Mesenteric fat pad (tissue), 1 donor: ENCODE results near the gene SFTPA1. TPM values are rescaled to one million over a fixed set of nuclear protein-coding genes. Genes with fewer than 3 reads are reported as not detected.
A peak's percentile ranks its signal among the peaks of the same experiment; 100 is the strongest.
"Not testable (repeated sequence)": the region's sequence is repeated elsewhere in the genome, so short reads cannot be mapped to it uniquely, and the experiment has no call there.

Experiments used
- DNase-seq: peaks from one replicate; pipeline ENCODE4 v3.0.0-alpha.2; 2020; ENCODE audit warnings: low spot score
- total RNA-seq: library from RNA; stranded (reverse); fragmentation: NEBNext Ultra II Directional; extraction: Animal tissue kit (Norgen Biotek cat#: 25700); gene quantifications from one replicate; pipeline ENCODE4 v1.2.1, GENCODE V29; 2021
- donor health status: DM: yes; HTN: yes; CAD: no.

The SFTPA1 gene
- total RNA-seq, 1 donor from 2014 or later, result not detected

DNA sequence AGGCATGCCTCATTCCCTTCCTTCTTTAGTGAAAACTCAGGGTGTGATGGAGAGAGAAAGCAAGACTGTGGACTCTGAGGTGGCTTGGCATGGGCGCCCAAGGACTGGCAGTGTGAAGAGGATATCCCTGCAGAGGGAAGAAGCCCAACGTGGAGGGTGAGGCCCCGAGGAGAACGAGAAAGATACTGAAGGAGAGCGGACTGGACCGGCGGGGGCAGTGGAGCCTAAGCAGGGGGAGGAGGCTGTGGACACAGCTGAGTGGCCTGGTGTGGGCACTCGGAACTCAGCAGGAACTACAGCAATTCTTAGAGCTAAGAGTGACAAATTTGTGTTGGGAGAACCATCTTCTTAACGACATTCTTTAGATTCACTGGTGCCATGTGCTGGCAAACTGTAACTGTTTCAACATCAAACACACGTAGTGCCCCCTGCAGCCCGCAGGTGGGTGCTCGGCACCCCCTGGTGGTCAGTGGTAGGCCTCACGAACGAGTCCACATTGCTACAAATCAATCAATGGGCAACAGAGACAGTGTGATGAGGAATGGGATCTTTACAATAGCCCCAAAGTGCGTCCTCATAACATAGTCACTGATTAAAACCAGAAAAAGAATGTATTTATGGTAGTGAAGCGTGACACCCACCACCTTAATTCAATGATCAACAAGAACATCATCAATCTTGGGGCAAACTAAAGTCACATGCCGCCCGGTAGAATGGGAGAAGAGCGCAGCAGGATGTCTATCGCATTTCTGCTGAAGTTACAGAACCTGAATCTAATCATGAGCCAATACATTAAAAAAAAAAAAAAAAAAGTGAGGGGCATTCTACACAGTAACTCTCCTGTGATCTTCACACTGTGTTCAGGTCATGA lies 2.0 kb upstream of the SFTPA1 start:
- peak; percentile 45 for DNase-seq

DNA sequence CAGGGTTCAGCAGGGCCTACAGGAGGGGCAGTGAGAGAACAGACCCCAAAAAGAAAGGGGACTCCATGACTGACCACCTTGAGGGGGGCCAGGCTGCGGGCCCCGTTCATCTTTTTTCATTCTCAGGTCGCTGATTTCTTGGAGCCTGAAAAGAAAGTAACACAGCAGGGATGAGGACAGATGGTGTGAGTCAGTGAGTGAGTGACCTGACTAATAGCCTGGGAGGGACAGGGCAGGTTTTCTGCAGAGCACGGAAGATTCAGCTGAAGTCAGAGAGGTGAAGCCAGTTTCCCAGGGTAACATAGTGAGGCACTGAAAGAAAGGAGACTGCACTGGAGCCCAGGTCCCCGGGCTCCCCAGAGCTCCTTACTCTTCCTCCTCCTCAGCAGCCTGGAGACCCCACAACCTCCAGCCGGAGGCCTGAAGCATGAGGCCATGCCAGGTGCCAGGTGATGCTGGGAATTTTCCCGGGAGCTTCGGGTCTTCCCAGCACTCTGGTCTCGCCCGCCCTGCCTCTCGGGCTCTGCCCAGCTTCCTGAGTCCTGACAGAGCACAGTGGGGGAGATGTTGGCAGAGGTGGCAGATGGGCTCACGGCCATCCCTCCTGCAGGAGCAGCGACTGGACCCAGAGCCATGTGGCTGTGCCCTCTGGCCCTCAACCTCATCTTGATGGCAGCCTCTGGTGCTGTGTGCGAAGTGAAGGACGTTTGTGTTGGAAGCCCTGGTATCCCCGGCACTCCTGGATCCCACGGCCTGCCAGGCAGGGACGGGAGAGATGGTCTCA lies 646 bp downstream of the SFTPA1 start:
- DNase-seq, result peak; percentile 67

DNA sequence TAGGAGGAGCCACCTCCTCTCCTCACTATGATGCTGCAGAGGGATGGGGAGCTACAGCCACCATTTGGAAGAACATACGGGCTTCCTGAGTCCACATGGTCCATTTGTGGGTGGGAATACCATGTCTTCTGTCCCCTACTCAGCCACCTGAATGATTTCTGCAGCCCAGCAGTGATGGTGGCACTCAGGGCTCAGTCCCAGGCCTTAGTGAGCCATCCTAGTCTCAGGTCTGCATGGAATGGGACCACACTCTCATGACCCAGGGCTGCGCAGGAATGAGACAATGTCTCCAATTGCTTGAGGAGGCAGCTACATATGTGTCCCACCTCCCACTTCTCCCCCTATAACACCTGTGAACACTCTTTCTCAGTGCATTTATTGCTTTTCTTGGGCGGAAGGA lies 4.8 kb downstream of the SFTPA1 start:
- no peak for DNase-seq

DNA sequence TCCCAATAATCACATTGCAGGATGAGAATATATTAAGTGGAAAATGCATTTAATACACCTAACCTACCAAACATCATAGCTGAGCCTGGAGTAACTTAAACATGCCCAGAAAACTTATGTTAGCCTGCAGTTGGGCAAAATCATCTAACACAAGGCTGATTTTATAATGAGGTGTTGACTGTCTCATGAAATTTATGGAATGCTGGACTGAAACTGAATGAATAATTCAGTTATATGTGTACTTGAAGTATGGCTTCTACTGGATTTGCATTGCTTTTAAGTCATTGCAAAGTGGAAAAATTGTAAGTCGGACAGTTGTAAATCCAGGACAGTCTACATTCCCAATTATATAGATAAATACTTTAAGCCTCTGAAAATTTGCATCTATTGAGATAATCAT lies 5.4 kb downstream of the SFTPA1 start:
- no peak for DNase-seq

DNA sequence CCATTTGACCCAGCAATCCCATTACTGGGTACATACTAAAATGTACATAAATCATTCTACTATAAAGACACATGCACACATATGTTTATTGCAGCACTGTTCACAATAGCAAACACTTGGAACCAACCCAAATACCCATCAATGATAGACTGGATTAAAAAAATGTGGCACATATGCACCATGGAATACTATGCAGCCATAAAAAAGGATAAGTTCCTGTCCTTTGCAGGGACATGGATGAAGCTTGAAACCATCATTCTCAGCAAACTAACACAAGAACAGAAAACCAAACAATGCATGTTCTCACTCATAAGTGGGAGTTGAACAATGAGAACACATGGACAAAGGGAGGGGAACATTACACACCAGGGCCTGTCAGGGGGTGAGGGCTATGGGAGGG lies 12.9 kb downstream of the SFTPA1 start:
- DNase-seq, result not testable (repeated sequence)

DNA sequence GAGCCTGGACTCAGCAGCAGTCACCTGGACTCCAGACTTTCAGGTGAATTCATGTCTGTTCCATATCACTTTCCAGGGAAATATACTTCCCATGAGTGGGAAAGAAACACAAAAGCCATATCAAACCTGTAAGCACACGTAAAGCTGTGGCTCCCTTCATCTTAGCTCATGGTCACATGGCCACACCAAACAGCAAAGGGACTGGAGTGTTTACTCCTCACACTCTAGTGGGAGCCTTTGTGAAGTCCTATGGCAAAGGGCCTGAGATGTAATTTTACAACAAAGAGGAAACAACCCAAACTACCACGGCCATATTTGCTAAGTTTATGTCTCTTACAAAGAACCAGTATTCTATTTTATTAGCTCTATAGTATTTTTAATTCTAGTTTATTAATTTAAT lies 16.3 kb downstream of the SFTPA1 start:
- no peak for DNase-seq

DNA sequence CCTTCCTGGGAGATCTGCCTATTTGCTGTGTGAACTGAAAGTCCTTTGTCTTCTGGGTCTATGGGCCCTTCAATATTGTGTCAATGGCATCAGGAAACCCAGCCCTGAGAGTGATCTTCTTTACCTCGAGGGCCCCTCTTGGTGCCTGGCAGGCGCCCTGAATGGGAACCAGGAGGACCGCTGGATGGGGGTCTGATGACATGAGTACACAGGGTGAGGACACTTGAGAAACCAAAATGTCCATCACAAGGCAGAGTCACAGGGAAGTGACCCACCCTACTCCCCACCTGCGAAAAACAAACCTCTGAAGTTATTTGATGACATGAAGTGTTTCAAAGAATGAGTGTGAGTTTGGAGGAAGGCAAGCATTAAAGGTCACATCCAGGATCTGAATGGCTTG lies 17.3 kb downstream of the SFTPA1 start:
- DNase-seq, result no peak

DNA sequence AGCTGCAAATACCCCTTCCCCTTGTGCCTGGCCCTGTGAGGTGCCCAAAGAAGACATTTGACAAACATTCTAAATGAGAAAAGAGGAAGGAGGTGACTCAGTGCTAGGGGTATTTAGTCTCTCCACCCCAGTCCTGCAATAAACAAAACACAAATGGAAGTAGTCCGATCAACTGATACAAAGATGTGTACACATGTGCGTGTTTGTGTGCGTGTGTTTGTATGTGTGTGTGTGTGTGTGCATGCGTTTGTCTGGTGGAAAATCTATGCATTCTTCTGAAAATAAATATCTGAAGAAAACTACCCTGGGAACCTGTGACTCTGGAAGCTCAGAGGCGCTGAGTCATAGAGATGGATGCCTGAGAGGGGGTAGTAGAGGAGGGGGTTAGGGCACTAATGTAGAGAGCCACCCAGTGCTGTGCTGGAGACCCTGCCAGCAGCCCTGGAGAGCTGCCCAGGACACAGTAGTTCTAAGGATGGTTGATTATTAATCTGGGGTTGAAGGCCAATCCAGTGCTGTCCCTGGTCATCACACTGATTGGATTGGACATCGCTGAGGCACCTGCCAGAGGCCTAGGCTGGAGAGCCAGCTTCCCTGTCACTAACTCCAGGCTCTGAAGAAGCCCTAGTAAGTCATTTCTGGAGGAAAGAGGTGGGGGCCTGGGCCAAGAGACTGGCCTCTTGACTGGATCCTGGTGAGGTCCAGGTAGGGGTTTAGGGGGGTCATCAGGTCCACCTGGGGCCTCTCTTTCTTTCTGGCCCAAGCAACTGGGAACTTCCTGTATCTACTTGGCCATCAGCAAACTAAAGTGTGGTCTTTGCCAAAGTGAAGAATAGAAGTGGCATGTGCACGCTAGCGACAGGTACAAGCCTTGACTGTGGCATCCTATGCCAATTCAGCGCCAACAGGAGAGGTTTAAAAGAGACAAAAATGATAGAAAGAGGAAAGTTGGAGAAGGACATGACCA lies 18.5 kb downstream of the SFTPA1 start:
- DNase-seq, result no peak

DNA sequence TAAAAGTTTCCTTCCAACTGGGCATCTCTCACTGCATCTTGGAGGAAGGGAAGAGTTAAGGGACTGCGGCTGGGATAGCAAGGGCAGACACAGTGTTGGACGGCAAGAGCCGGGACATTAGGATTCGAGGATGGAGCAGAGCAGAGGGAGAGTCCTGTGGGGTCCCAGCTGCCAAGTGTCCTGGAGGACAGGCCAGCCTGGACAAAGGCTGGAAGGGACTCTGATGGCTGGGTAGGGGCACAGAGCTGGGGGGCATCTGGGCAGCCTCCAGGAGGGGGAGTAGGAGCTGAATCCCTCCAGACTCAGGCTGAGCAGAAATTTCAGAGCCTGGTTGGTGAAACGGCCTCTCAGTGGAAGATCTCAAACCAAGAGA lies 19.2 kb downstream of the SFTPA1 start:
- DNase-seq, result no peak

DNA sequence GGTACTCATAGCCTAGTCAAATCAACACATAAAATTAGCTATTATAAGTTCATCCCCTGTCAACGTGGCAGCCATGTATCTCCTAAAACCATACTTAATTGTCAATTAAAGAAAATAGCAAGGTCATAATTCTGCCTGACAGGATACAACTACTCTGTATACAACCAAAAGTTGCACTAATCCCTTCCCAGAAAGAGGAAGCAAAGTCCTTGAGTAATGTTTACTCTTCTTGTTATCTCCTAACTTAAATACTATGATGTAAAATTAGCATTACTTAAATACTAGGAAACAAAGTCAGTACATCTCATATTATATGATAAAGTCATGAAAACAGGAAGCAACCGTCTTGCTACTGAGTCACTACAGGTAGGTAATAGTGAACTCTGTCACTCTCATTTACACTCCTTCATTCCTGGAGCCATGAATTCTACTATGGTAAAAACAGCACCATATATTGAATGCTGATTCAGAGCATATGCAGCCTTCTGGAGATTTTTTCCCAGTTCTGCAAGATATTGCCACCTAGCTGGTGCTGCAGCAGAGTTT lies 26.0 kb downstream of the SFTPA1 start:
- not testable (repeated sequence) for DNase-seq

DNA sequence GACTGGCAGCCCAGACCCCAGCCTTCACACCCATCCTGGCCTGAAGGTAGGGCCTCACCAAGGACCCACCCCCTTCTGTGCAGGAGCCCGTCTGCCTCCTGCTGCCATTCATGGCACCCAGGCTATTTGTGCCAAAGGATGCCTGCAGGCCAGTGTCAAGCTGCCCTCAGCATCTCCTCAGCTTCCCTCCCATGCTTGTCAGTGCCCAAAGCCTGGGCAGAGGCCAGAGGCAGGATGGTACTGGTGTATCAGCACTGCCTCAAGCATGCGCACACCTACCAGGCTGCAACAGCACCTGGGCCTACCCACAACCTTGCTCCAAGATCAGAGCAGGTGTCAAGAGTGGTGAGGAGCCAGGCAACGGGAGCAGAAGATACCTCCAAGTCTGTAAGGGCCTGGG lies 27.6 kb downstream of the SFTPA1 start:
- no peak for DNase-seq

DNA sequence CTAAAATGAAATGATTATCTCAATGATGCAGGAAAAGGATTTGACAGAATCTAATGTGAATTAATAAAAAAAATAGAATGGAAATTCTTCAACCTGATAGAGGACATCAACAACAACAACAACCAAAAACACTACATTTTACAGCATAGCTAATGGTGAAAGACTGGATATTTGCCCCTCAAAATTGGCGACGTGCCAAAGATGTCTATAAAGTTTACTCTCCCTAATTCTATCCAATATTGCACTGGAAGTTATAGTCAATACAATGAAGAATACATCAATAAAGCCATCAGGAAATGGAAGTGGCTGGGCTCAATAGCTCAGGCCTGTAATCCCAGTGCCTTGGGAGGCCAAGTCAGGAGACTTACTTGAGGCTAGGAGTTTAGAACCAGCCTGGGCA lies 42.0 kb downstream of the SFTPA1 start:
- not testable (repeated sequence) for DNase-seq

DNA sequence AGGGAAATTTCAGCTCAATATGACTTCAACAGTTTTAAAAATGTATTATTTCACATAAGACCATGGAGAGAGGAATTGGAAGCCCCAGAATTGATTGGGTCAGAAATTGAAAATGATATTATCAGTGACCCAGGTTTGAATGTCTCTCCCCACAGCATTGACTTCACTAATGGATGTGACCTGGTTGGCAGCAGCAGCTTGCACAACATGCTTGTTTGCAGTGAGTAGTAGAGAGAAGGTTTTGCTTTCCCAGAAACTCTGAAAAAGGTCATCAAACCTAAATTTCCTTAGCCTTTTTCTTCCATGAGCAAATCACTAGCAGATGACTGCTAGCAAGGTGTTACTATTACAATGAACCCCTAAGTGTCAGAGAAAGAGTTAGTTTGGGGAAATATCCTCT lies 52.5 kb downstream of the SFTPA1 start:
- DNase-seq, result not testable (repeated sequence)

DNA sequence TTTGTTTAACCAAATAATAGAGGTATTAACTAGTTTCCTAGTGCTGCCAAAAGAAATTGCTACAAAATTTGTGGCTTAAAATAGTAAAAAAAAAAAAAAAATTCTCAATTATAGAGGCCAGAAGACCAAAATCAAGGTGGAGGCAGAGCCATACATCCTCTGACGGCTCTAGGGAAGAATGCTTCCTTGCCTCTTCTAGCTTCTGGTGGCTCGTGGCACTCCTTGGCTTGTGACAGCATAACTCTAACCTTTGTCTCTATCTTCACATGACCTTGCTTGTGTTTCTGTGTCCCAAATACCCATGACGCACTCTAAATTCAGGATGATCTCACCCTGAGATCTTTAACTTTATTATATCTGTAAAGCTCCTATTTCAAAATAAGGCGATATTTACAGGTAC lies 53.9 kb downstream of the SFTPA1 start:
- DNase-seq, result not testable (repeated sequence)

Other genes starting within 250 kb of the SFTPA1 start
- 90.8 TPM for gene ZCCHC24, start 165.3 kb upstream of the SFTPA1 start, total RNA-seq
- gene EIF5AL1, start 98.4 kb upstream of the SFTPA1 start, total RNA-seq, result 0.22 TPM
- gene SFTPA2, start 50.5 kb upstream of the SFTPA1 start, total RNA-seq, result not detected
- gene NUTM2B, start 92.3 kb downstream of the SFTPA1 start, total RNA-seq, result 0.48 TPM
- not detected for gene NUTM2E, start 215.8 kb downstream of the SFTPA1 start, total RNA-seq